CD4-positive, alpha-beta memory T cell (primary cell): Measurements from ENCODE around the gene CAB39L. TPM values are rescaled to one million over a fixed set of nuclear protein-coding genes. Genes with fewer than 3 reads are reported as not detected.

Source experiments
- CTCF ChIA-PET: fragments of 350-600 bp; sonication (Branson Sonifier 250); formaldehyde crosslinking; loops from one replicate; lab custom pipeline; 2021; ENCODE audit warnings: inconsistent platforms; ENCODE audit not compliant: partially characterized antibody; lab: Charles Lee
- POLR2A ChIA-PET: fragments of 350-600 bp; sonication (Branson Sonifier 250); formaldehyde crosslinking; loops from one replicate; lab custom pipeline; 2021; ENCODE audit not compliant: partially characterized antibody; lab: Charles Lee
- DNase-seq, 5 donors: peaks; one replicate each; pipeline versions ENCODE4 v3.0.0 to v3.0.0-alpha.2; 2020 to 2022; ENCODE audit warnings: mixed read lengths in 1 of 5
- H3K27ac ChIP-seq: one replicate; pipeline ENCODE4 v1.7.0; 2013; ENCODE audit warnings: low read depth, low read length
- H3K27me3 ChIP-seq: 2 replicates; pipeline ENCODE4 v1.7.0; 2013; ENCODE audit warnings: mild to moderate bottlenecking, low read length, moderate library complexity; ENCODE audit not compliant: insufficient read depth
- H3K36me3 ChIP-seq: 2 replicates; pipeline ENCODE4 v1.7.0; 2013; ENCODE audit warnings: mild to moderate bottlenecking, low read length, moderate library complexity; ENCODE audit not compliant: insufficient read depth
- H3K4me1 ChIP-seq: 2 replicates; pipeline ENCODE4 v1.7.0; 2013; ENCODE audit warnings: mild to moderate bottlenecking, low read length, moderate library complexity; ENCODE audit not compliant: insufficient read depth
- H3K4me3 ChIP-seq, 2 donors: one replicate each; pipeline ENCODE4 v1.7.0; 2013; ENCODE audit warnings: low read length in 2 of 2, mild to moderate bottlenecking in 1 of 2
- H3K9me3 ChIP-seq, 2 donors: one replicate each; pipeline ENCODE4 v1.7.0; 2013; ENCODE audit warnings: low read length in 2 of 2, control low read depth in 1 of 2; ENCODE audit not compliant: control insufficient read depth in 1 of 2
- H3K27ac Mint-ChIP-seq, 7 donors: one replicate each; pipeline ENCODE4 v1.8.0; 2020 to 2021; ENCODE audit warnings: mixed read lengths in 7 of 7, mild to moderate bottlenecking in 6 of 7, inconsistent platforms in 3 of 7, moderate library complexity in 3 of 7
- H3K27me3 Mint-ChIP-seq, 2 donors: one replicate each; pipeline ENCODE4 v1.8.0; 2020 to 2021; ENCODE audit warnings: mixed read lengths in 2 of 2
- H3K36me3 Mint-ChIP-seq, 2 donors: one replicate each; pipeline ENCODE4 v1.8.0; 2020 to 2021; ENCODE audit warnings: mixed read lengths in 2 of 2, inconsistent platforms in 1 of 2, mild to moderate bottlenecking in 1 of 2
- H3K4me1 Mint-ChIP-seq, 4 donors: one replicate each; pipeline ENCODE4 v1.8.0; 2020 to 2021; ENCODE audit warnings: mixed read lengths in 4 of 4, mild to moderate bottlenecking in 1 of 4
- H3K4me3 Mint-ChIP-seq, 8 donors: one replicate each; pipeline ENCODE4 v1.8.0; 2020 to 2021; ENCODE audit warnings: mixed read lengths in 8 of 8, mild to moderate bottlenecking in 7 of 8, moderate library complexity in 6 of 8, inconsistent platforms in 3 of 8
- H3K9me3 Mint-ChIP-seq, 8 donors: one replicate each; pipeline ENCODE4 v1.8.0; 2020 to 2021; ENCODE audit warnings: mixed read lengths in 8 of 8, mild to moderate bottlenecking in 5 of 8, inconsistent platforms in 3 of 8, moderate library complexity in 1 of 8
- intact Hi-C: fragments of 100-400 bp; cut with micrococcal nuclease; formaldehyde crosslinking; loops from one replicate; pipeline ENCODE4 v1.15.1; 2023
- polyA plus RNA-seq, 2 donors: library from polyadenylated mRNA; unstranded; fragments of 300-500 nt; fragmentation: Illumina TruSeq; gene quantifications; one replicate each; pipeline ENCODE4 v1.2.3, GENCODE V29; 2021
- total RNA-seq, 2 experiments: library from RNA; stranded (reverse); gene quantifications; one replicate each; pipeline ENCODE4 v1.2.3, GENCODE V29; 2021

CAB39L gene
- total and polyA plus RNA-seq, 4 experiments from 2014 or later: 4.1 to 7.7 (median 6.1) TPM

DNA sequence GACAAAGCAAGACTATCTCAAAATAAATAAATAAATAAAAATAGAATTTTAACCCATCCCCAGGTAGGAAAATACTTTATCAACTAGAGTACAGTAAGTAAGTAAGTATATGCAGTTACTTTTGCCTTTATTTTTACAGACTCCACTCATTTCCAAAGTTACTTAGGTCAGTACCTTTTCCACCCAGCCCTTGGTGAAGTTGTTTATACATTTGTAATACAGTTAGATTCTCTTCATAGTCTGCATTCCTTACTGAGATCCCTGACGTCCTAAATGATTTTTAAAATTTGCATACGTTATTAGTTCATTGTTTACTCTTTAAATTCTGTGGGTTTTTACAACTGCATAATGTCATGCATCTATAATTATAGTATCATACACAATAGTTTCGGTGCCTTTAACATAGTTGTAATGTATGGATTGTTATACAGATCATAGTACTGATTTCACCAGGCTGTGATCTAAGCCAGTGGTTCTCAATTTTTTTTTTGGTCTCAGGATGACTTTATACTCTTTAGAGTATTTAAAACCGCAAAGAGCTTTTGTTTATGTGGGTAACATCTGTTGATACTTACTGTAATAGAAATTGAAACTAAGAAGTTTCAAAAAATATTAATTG lies 10.6 kb upstream of the CAB39L start:
- CTCF ChIA-PET: no interaction called here
- intact Hi-C loops: loop anchor here (1.0 kb wide), 1 partner anchor 10 kb away; the partner anchor contains the start of genes CAB39L and SETDB2
- Histone ChIP-seq H3K4me1 (peaks cover 41% of the 10 kb centered on the region), H3K27ac (no peak overlapping the region), H3K36me3 (peaks cover 4% of the 10 kb centered on the region), H3K27me3 (no peaks in the 10 kb centered on the region), H3K4me3 (peak overlapping the region in 1 of 2 donors; percentile 1), H3K9me3 (no peaks in the 10 kb centered on the region)
- POLR2A ChIA-PET: interaction anchor here (0.9 to 4.0 kb wide), 3 partner anchors 11 to 41 kb away, joined by 3 to 41 read pairs (median 5); partner anchors contain the start of genes CAB39L, PHF11 and SETDB2
- Mint-ChIP-seq H3K27me3 (no peaks in the 10 kb centered on the region), H3K27ac (peak overlapping the region; percentile 4 to 92 (median 57)), H3K36me3 (peaks cover 23% of the 10 kb centered on the region in 2 donors), H3K4me1 (peaks cover 33 to 59% (median 40%) of the 10 kb centered on the region in 4 donors), H3K9me3 (no peaks in the 10 kb centered on the region), H3K4me3 (peak overlapping the region in 7 of 8 donors; percentile 54 to 78 (median 73))
- peak; percentile 28 to 55 (median 35) for DNase-seq

DNA sequence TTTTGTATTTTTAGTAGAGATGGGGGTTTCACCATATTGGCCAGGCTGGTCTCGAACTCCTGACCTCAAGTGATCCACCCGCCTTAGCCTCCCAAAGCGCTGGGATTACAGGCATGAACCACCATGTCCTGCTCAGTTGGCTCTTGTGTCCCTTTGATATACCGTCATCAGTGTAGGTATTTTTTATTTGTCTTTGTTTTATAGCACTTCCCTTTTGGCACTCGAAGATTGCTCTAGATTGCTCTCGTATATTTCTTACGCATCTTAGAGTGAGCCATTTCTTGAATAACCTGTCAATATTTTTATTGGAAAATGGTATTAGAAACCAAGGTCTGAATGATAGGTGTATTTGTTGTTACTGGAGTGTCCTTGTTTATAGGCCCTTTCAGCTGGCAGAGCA lies 9.6 kb upstream of the CAB39L start:
- POLR2A ChIA-PET: interaction anchor here (4.0 kb wide), 1 partner anchor 10 kb away, joined by 41 read pairs; the partner anchor contains the start of genes CAB39L and SETDB2
- H3K4me1 Mint-ChIP-seq: peaks cover 37 to 65% (median 47%) of the 10 kb centered on the region in 4 donors

GRCh38 chr13:49452725-49453457 lies 9.0 kb upstream of the CAB39L start:
- H3K27ac Mint-ChIP-seq: peak overlapping the region in 1 of 7 donors; percentile 36
- POLR2A ChIA-PET: interaction anchor here (4.0 kb wide), 1 partner anchor 9 kb away, joined by 41 read pairs; the partner anchor contains the start of genes CAB39L and SETDB2
- H3K4me1 Mint-ChIP-seq: peaks cover 37 to 68% (median 47%) of the 10 kb centered on the region in 4 donors
- Histone ChIP-seq H3K27me3 (no peaks in the 10 kb centered on the region), H3K9me3 (no peaks in the 10 kb centered on the region), H3K4me3 (no peak overlapping the region), H3K4me1 (peaks cover 54% of the 10 kb centered on the region), H3K27ac (no peak overlapping the region), H3K36me3 (peaks cover 4% of the 10 kb centered on the region)
- peaks cover 16 to 19% of the 10 kb centered on the region in 2 donors for H3K36me3 Mint-ChIP-seq
- DNase-seq: no peak
- CTCF ChIA-PET: no interaction called here
- H3K4me3 Mint-ChIP-seq: no peak overlapping the region
- intact Hi-C loops: no loop called here
- H3K9me3 Mint-ChIP-seq: no peaks in the 10 kb centered on the region
- H3K27me3 Mint-ChIP-seq: no peaks in the 10 kb centered on the region

More for the DNA sequence above, 9.6 kb upstream of the CAB39L start:
- intact Hi-C loops: no loop called here
- no peaks in the 10 kb centered on the region for H3K27me3 Mint-ChIP-seq
- peaks cover 18 to 22% of the 10 kb centered on the region in 2 donors for H3K36me3 Mint-ChIP-seq
- no peak overlapping the region for H3K4me3 Mint-ChIP-seq
- Histone ChIP-seq H3K27me3 (no peaks in the 10 kb centered on the region), H3K9me3 (no peaks in the 10 kb centered on the region), H3K4me1 (peaks cover 48% of the 10 kb centered on the region), H3K36me3 (peaks cover 4% of the 10 kb centered on the region), H3K27ac (no peak overlapping the region), H3K4me3 (no peak overlapping the region)
- CTCF ChIA-PET: no interaction called here
- DNase-seq: no peak
- no peak overlapping the region for H3K27ac Mint-ChIP-seq
- H3K9me3 Mint-ChIP-seq: no peaks in the 10 kb centered on the region

GRCh38 chr13:49450105-49450819 lies 6.4 kb upstream of the CAB39L start:
- Mint-ChIP-seq H3K4me1 (peaks cover 44 to 80% (median 58%) of the 10 kb centered on the region in 4 donors), H3K27ac (peak overlapping the region in 6 of 7 donors; percentile 77 to 93 (median 87)), H3K36me3 (peaks cover 14 to 19% of the 10 kb centered on the region in 2 donors), H3K27me3 (no peaks in the 10 kb centered on the region), H3K4me3 (peak overlapping the region in 7 of 8 donors; percentile 2 to 66 (median 29)), H3K9me3 (no peaks in the 10 kb centered on the region)
- peaks cover 4% of the 10 kb centered on the region for H3K36me3 ChIP-seq
- ChIA-PET POLR2A (no interaction called here), CTCF (no interaction called here)
- H3K4me1 ChIP-seq: peaks cover 66% of the 10 kb centered on the region
- intact Hi-C loops: no loop called here
- H3K27ac ChIP-seq: no peak overlapping the region
- DNase-seq: no peak
- no peak overlapping the region for H3K4me3 ChIP-seq
- H3K9me3 ChIP-seq: no peaks in the 10 kb centered on the region
- H3K27me3 ChIP-seq: no peaks in the 10 kb centered on the region

DNA sequence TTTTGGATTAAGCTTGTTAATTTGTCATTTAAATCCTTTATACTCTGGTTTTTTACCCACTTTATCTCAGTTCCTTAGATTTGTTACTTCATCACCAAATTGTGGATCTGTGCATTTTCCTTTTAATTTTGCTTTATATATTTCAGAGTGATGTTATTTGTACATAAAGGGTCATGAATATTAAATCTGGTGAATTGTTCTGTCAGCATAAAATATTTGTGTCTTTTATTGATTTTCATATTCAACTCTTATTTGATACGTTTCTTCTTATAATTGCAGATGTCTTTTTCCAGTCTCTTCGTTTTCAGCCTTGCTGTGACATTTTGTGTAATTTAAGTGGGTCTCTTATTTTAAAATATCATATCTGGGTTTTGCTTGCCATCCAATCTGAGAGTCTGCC lies 4.9 kb upstream of the CAB39L start:
- peaks cover 4% of the 10 kb centered on the region for H3K36me3 ChIP-seq
- H3K4me1 ChIP-seq: peaks cover 53% of the 10 kb centered on the region
- Mint-ChIP-seq H3K4me1 (peaks cover 40 to 78% (median 54%) of the 10 kb centered on the region in 4 donors), H3K4me3 (peak overlapping the region in 1 of 8 donors; percentile 46), H3K36me3 (peaks cover 14 to 16% of the 10 kb centered on the region in 2 donors), H3K27ac (peak overlapping the region in 6 of 7 donors; percentile 10 to 93 (median 88)), H3K9me3 (no peaks in the 10 kb centered on the region), H3K27me3 (no peaks in the 10 kb centered on the region)
- ChIA-PET POLR2A (no interaction called here), CTCF (no interaction called here)
- no peaks in the 10 kb centered on the region for H3K27me3 ChIP-seq
- no peak for DNase-seq
- intact Hi-C loops: loop anchor here (10.0 kb wide), 2 partner anchors 794 to 1414 kb away; partner anchors contain the start of genes CYSLTR2 and NUDT15
- H3K27ac ChIP-seq: no peak overlapping the region
- no peaks in the 10 kb centered on the region for H3K9me3 ChIP-seq
- no peak overlapping the region for H3K4me3 ChIP-seq

DNA sequence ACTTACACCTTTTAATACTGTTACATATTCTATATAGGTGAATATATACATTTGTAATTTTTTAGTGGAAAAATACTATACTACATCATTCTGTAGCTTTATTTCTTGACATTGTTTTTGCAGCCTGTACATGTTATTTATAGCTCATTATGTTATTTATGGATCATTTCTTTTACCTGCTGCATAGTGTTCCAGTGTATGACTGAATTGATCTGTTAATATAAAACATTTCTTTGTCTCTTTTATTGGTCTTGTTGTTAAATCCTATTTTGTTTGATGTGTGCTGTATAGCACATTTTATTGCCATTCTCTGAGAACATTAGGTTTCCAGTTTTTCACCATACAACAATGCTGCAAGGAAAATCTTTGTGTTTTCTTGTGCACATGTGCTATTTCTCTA lies 2.6 kb upstream of the CAB39L start:
- no peak for DNase-seq
- peaks cover 43 to 73% (median 55%) of the 10 kb centered on the region in 4 donors for H3K4me1 Mint-ChIP-seq
- no peaks in the 10 kb centered on the region for H3K27me3 Mint-ChIP-seq
- H3K9me3 ChIP-seq: no peaks in the 10 kb centered on the region
- ChIA-PET CTCF (interaction anchor here (0.6 to 4.1 kb wide), 8 partner anchors 15 to 634 kb away, joined by 3 to 22 read pairs (median 3); partner anchors contain the start of gene PHF11), POLR2A (interaction anchor here (2.1 to 5.2 kb wide), 6 partner anchors 47 to 490 kb away, joined by 5 to 138 read pairs (median 30); partner anchors contain the start of genes KPNA3, PHF11, RCBTB1 and SPRYD7)
- H3K27me3 ChIP-seq: no peaks in the 10 kb centered on the region
- H3K9me3 Mint-ChIP-seq: no peaks in the 10 kb centered on the region
- peak overlapping the region; percentile 69 to 88 (median 81) for H3K4me3 Mint-ChIP-seq
- peaks cover 4 to 6% of the 10 kb centered on the region in 2 donors for H3K36me3 Mint-ChIP-seq
- H3K4me3 ChIP-seq: no peak overlapping the region
- peak overlapping the region; percentile 8 to 93 (median 92) for H3K27ac Mint-ChIP-seq
- H3K4me1 ChIP-seq: peaks cover 64% of the 10 kb centered on the region
- intact Hi-C loops: loop anchor here (10.0 kb wide), 2 partner anchors 792 to 1412 kb away; partner anchors contain the start of genes CYSLTR2 and NUDT15
- H3K36me3 ChIP-seq: no peaks in the 10 kb centered on the region
- H3K27ac ChIP-seq: no peak overlapping the region
